Body of pancreas (tissue), 4 donors: Measurements from ENCODE around the gene ADGRD2. TPM values are rescaled to one million over a fixed set of nuclear protein-coding genes. Genes with fewer than 3 reads are reported as not detected.

Experiments used
- ATAC-seq: fragments of 150-250 bp; one replicate; pipeline ENCODE4 v1.9.1; 2016
- DNase-seq, 4 donors: peaks; one replicate each; pipeline ENCODE4 v3.0.0-alpha.2; 2019
- H3K27ac ChIP-seq, 4 donors: fragments of 200-600 bp; sonication (generic); 1 replicate in 3 of 4; 2 replicates in 1 of 4; pipeline versions ENCODE4 v1.5.1 to v1.6.1; 2016 to 2019; ENCODE audit warnings: mild to moderate bottlenecking in 1 of 4, mixed read lengths in 1 of 4, moderate library complexity in 1 of 4
- H3K27me3 ChIP-seq, 2 donors: fragments of 200-600 bp; sonication (generic); one replicate each; pipeline ENCODE4 v1.6.0; 2016; ENCODE audit warnings: mild to moderate bottlenecking in 1 of 2
- H3K36me3 ChIP-seq, 2 donors: fragments of 200-600 bp; sonication (generic); replicated peaks in 1 of 2; 2 replicates each; pipeline ENCODE4 v1.5.1; 2016; ENCODE audit warnings: low read depth in 2 of 2; ENCODE audit not compliant: insufficient read depth in 1 of 2
- H3K4me1 ChIP-seq: fragments of 200-600 bp; sonication (generic); one replicate; pipeline ENCODE4 v1.6.0; 2016
- H3K4me3 ChIP-seq, 2 donors: fragments of 200-600 bp; sonication (generic); 1 replicate in 1 of 2; 2 replicates in 1 of 2; pipeline ENCODE4 v1.5.1; 2016 to 2019
- H3K9me3 ChIP-seq, 3 donors: fragments of 200-600 bp; sonication (generic); 1 replicate in 2 of 3; 2 replicates in 1 of 3; pipeline ENCODE4 v1.5.1; 2016
- CTCF ChIP-seq, 7 experiments: fragments of 450-650 bp in 4 of 7; fragments of 200-600 bp in 3 of 7; sonication (generic) in 3 of 7; IDR thresholded peaks; one replicate each; pipeline ENCODE4 v1.5.1; 2016 to 2019; ENCODE audit warnings: antibody characterized with exemption in 7 of 7
- POLR2A ChIP-seq, 3 donors: fragments of 450-650 bp; IDR thresholded peaks; one replicate each; pipeline ENCODE4 v1.6.1; 2016; ENCODE audit warnings: antibody characterized with exemption in 3 of 3, mild to moderate bottlenecking in 2 of 3
- WGBS, 2 donors: methylation state at CpG; one replicate each; pipeline ENCODE4 v1.1.5; 2017; 5-methylcytosine and 5-hydroxymethylcytosine counted together
- intact Hi-C: fragments of 100-400 bp; cut with DNase I; formaldehyde crosslinking; loops from one replicate; pipeline ENCODE4 v1.15.1; 2023
- total RNA-seq, 2 donors: library from RNA; depleted of rRNA; stranded (reverse); fragments of >200 nt; gene quantifications; one replicate each; pipeline ENCODE4 v1.1.0, GENCODE V29; 2016

The ADGRD2 gene
- total RNA-seq, 2 donors from 2014 or later: not detected

- DNase-seq (no peak), ATAC-seq (no peak)
- no peaks in the 10 kb centered on the region for H3K36me3 ChIP-seq
- peaks cover 5% of the 10 kb centered on the region for H3K4me1 ChIP-seq
- H3K27ac ChIP-seq: no peak overlapping the region
- intact Hi-C loops: no loop called here
- H3K9me3 ChIP-seq: no peaks in the 10 kb centered on the region
- TF ChIP-seq POLR2A (IDR thresholded peaks at IDR 0.05) (no peak), CTCF (IDR thresholded peaks at IDR 0.05) (no peak)
- peaks cover 0 to 8% of the 10 kb centered on the region in 2 donors for H3K27me3 ChIP-seq
- H3K4me3 ChIP-seq: no peak overlapping the region
- 59% methylated on average over 9 to 20 of the region's 21 CpGs for WGBS, 2 donors
These were observed 25.1 kb downstream of the ADGRD2 start for GRCh38 chr9:124475158-124475867.

- H3K27me3 ChIP-seq: peaks cover 0 to 8% of the 10 kb centered on the region in 2 donors
- H3K4me3 ChIP-seq: no peak overlapping the region
- no peak for ATAC-seq
- no peak for TF ChIP-seq CTCF (IDR thresholded peaks at IDR 0.05)
- no peak for TF ChIP-seq POLR2A (IDR thresholded peaks at IDR 0.05)
- no peaks in the 10 kb centered on the region for H3K36me3 ChIP-seq
- H3K9me3 ChIP-seq: no peaks in the 10 kb centered on the region
- no peak overlapping the region for H3K27ac ChIP-seq
- intact Hi-C loops: no loop called here
- DNase-seq: no peak
- peaks cover 5% of the 10 kb centered on the region for H3K4me1 ChIP-seq
- 57 to 64% methylated on average over 6 to 14 of the region's 14 CpGs for WGBS, 2 donors
These were observed 25.8 kb downstream of the ADGRD2 start for GRCh38 chr9:124475868-124476690.

- TF ChIP-seq POLR2A (IDR thresholded peaks at IDR 0.05) (no peak), CTCF (IDR thresholded peaks at IDR 0.05) (no peak)
- no peak overlapping the region for H3K4me3 ChIP-seq
- H3K9me3 ChIP-seq: no peaks in the 10 kb centered on the region
- H3K27me3 ChIP-seq: peaks cover 0 to 8% of the 10 kb centered on the region in 2 donors
- no peak for ATAC-seq
- intact Hi-C loops: no loop called here
- DNase-seq: no peak
- peaks cover 5% of the 10 kb centered on the region for H3K4me1 ChIP-seq
- H3K27ac ChIP-seq: no peak overlapping the region
- H3K36me3 ChIP-seq: no peaks in the 10 kb centered on the region
- 16 to 22% methylated on average over 6 to 19 of the region's 19 CpGs for WGBS, 2 donors
These were observed 27.0 kb downstream of the ADGRD2 start for GRCh38 chr9:124477211-124477647.

GRCh38 chr9:124477648-124478285 lies 27.5 kb downstream of the ADGRD2 start:
- Histone ChIP-seq H3K27ac (no peak overlapping the region), H3K4me1 (peaks cover 5% of the 10 kb centered on the region), H3K36me3 (no peaks in the 10 kb centered on the region), H3K4me3 (no peak overlapping the region), H3K27me3 (peaks cover 0 to 8% of the 10 kb centered on the region in 2 donors), H3K9me3 (no peaks in the 10 kb centered on the region)
- 3% methylated on average over 27 of the region's 53 CpGs; no CpG with 5 or more reads in 1 of the 2 donors for WGBS, 2 donors
- DNase-seq (no peak), ATAC-seq (no peak)
- no peak for TF ChIP-seq CTCF (IDR thresholded peaks at IDR 0.05)
- TF ChIP-seq POLR2A (IDR thresholded peaks at IDR 0.05): no peak
- intact Hi-C loops: no loop called here
